Neural progenitor cell (in vitro differentiated cells): ENCODE results near the gene OSTM1.

Experiments
- CTCF ChIP-seq: fragments of 200-600 bp; sonication (generic); IDR thresholded peaks from 2 replicates; pipeline ENCODE4 v1.5.1; 2017; ENCODE audit warnings: antibody characterized with exemption, mild to moderate bottlenecking
- EZH2 ChIP-seq: fragments of 200-600 bp; sonication (generic); IDR thresholded peaks from 2 replicates; pipeline ENCODE4 v1.6.1; 2017; ENCODE audit warnings: antibody characterized with exemption, mild to moderate bottlenecking, moderate library complexity
- EZH2phosphoT487 ChIP-seq: fragments of 200-600 bp; sonication (generic); IDR thresholded peaks from 2 replicates; pipeline ENCODE4 v1.6.1; 2017; ENCODE audit warnings: antibody characterized with exemption

GRCh38 chr6:108116546-108117426, 42.2 kb upstream of the OSTM1 start:
- TF ChIP-seq CTCF: no peak
- TF ChIP-seq EZH2: no peak
- TF ChIP-seq EZH2phosphoT487: peak; percentile 68
